NCI-H460 (cell line): Measurements from ENCODE around the gene TP53BP2. TPM values are rescaled to one million over a fixed set of nuclear protein-coding genes. Genes with fewer than 3 reads are reported as not detected.
"Not testable (repeated sequence)": the region's sequence is repeated elsewhere in the genome, so short reads cannot be mapped to it uniquely, and the experiment has no call there.

ENCODE experiments used
- DNase-seq: peaks from one replicate; pipeline ENCODE4 v3.0.0-alpha.2; 2016; ENCODE audit warnings: low read depth; ENCODE audit errors: extremely low read depth
- total RNA-seq: library from RNA; depleted of rRNA; stranded (reverse); fragments of >200 nt; shearing (Covaris generic); gene quantifications from 2 replicates; pipeline ENCODE4 v1.2.3, GENCODE V29; 2014

TP53BP2 gene
- total RNA-seq, 1 experiment from 2014 or later = 27.0 TPM

- no peak for DNase-seq
Measured at GRCh38 chr1:223750730-223751570, 94.8 kb downstream of the TP53BP2 start.

- peak; percentile 49 for DNase-seq
Measured at GRCh38 chr1:223748773-223749733, 96.7 kb downstream of the TP53BP2 start.

DNA sequence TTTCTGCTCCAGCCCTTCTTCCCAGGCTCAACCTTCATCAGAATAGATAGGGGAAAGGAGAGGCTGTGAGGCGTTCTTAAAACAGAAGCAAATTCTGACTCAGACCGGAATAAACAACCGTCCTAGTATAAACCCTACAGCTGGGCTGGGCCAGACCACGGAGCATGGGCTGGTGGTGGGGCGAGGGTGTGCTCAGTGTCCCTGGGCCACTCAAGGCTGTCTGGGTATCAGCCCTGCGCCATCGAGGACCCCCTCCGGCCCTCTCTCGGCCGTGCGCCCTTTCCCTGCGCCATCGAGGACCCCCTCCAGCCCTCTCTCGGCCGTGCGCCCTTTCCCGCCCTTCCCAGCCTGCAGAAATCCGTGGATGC is 97.4 kb downstream of the TP53BP2 start:
- no peak for DNase-seq

DNA sequence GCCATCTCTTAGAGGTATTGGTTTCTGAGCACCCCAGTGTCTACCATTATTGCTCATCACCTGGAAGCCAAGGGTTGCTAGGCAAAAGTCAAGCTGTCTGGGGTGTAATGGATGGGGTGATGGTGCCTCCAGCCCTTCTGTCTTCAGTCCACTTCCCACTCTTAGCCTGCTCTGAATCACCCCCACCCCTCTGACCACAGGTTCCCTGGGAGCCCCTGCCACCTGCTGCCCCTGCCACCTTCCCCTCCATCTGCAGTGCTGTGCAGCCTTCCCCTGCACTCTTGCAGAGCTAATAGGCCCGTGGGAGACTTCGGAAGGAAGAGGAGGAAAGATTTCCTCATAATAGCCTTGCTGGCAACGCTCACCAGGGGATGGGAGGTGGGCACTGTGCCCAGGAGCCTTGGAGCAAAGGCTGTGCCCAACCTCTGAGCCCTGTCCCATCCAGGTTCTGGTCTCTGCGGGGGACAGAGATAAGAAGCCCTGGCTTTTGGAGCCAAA is 97.9 kb downstream of the TP53BP2 start:
- DNase-seq = no peak

DNA sequence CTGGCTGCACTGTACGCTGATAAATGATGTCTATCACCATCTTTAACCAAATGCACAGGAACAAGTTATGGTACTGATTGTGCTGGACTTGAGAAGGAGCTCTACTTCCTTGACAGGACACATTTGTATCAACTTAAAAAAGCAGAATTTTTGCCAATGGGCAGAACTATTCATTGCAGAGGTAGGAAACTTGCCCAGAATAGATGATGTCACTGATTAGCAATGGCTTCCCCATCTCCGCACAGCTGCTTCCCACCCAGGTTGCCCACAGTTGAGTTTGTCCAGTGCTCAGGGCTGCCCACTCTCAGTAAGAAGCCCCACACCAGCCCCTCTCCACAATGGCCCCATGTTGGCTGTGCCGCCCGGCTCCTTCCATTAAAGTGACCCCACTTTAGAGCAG is 100.0 kb downstream of the TP53BP2 start:
- no peak for DNase-seq

DNA sequence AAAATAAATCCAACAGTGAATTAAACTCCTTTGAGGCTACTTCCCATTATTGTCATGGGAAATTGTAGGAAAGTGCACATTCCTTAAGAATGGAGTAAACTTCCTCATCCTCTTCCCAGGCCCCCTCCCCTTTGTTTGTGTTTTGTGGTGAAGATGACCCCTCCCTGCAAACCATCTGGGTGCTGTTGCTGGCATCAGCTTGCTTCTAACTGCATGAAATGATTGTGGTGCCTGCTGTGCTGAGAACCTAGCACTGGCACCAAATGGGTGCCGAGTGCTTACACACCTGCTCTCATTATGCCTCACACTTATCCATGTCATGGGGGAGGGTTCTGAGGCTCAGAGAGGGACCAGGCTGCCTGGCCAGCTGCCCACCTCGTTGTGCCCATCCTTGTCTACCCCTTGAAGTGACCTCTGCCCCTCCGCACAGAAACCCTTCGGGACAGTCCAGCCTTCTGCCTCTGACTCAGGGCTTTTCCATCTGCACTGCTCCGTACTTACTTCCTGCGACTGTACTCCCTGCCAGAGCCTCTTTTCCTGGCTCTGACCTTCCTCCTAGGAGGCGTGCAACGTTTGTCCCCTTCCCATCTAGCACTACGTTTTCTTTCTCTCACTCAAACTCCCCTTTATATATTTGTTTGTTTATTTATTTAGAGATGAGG is 102.8 kb downstream of the TP53BP2 start:
- no peak for DNase-seq

DNA sequence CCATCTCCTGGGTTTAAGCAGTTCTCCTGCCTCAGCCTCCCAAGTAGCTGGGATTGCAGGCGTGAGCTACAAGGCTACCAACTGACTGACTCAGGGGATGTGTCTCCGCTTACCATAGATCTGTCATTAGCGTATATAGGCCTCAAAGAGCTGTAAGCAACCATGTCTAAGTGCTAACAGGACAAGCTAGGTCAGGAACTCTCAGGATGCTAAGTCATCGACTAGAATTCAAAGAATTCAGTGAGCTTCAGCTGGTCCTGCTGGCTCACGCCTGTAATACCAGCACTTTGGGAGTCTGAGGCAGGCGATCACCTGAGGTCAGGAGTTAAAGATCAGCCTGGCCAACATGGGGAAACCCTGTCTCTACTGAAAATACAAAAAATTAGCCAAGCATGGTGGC is 103.9 kb downstream of the TP53BP2 start:
- no peak for DNase-seq

DNA sequence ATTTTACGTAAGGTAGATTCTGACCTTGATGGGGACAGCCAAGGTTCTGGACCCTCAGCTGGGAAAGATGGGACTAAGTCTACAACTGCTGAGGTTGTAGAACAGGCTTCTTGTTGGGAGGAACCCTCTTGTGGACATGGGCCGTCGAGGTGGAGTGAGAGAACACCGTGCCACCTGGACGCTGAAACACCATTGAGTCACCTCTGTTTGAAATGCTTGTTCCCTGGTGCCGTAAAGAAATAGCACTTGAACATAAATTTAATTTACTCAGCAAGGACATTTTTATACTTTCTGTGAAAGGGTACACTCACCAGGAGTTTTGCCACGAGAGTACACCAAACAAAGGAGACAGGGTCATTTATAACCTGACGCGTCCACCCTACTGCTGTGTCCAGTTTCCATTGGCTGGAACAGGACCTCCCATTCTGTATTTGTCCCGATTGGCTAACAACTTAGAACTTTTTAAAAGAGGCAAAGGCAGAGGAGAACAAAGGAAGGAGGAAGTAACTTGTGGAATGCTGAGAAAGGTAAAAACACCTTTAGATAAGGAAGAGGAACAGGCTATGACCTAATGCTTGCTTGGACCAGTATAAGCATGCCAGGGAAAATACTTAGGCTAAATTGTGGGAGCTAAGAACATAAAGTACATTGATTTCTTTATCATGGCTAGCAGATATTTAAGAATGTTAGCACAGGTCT is 105.6 kb downstream of the TP53BP2 start:
- DNase-seq = not testable (repeated sequence)

- DNase-seq = no peak
Measured at GRCh38 chr1:223739366-223740037, 106.2 kb downstream of the TP53BP2 start.

GRCh38 chr1:223738465-223739365 is 107.0 kb downstream of the TP53BP2 start:
- DNase-seq = no peak

DNA sequence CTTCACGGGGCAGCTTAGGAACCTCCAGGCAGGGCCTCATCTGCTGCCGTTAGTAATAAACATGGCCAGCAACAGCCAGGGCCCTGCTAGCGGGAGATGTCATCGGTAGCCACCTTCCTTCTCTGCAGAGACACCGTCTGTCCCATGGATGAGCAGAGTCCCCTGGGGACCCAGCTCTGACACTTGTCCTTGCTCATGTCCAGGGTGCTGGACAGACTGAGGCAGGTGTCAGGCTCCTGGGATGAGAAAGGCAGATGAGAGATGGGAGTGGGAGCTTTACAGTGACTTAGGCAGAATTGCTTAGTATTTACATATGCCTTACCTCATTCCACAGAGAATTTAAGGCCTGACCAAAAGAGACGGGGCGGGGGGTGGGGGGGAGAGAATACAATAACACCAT is 108.4 kb downstream of the TP53BP2 start:
- no peak for DNase-seq

DNA sequence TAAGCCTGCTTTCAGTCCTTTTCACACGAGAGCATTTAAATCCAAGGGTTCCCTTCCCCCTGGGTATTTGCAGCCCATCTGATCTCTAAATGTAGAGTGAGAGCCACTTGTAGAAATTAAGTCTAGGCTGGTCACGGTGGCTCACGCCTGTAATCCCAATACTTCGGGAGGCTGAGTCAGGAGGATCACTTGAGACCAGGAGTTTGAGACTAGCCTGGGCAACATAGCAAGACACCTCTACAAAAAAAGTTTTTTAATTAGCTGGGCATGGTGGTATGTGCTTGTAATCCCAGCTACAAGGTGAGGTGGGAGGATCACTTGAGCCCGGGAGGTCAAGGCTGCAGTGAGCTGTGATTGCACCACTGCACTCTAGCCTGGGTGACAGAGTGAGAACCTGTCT is 109.1 kb downstream of the TP53BP2 start:
- not testable (repeated sequence) for DNase-seq

DNA sequence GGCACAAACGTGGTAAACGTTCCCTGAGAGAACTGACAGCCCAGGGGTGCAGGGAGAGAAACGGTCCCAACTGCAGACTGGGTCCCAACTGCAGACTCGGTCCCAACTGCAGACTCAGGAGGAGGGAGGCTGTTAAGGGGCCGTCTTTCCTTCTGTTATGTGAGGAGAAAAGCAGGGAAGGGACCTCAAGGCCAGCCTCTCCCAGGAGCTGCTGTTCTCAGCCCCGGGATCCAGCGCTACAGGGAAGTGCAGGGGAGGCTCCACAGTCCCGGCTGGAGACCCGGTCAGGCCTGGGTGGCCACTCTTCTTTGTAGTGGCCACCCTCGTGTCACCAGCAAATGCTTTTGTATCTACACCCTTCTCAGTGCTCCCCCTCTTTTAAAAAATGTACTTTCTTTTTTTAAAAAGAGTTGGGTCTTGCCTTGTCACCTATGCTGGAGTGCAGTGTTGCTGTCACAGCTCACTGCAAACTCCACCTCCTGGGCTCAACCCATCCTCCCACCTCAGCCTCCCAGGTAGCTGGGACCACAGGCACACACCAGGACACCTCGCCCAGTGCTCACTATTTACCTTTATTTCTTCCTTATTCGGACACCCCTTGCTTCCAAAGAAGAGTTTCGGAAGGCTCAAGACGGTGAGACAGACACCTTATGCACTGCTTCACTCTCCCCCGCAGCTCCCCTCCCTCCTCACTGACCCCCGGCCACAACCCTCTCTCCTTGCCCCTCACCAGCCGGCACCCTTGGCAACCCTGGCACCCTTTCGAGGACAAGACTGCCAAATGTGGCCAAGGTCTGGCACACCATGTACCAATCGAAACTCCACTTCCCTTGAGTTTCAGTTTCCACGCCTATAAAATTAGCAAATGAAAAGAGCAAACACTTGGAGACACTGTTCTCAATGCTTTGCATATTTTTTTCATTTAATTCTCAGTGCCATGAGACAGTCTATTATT is 111.6 kb downstream of the TP53BP2 start:
- no peak for DNase-seq

DNA sequence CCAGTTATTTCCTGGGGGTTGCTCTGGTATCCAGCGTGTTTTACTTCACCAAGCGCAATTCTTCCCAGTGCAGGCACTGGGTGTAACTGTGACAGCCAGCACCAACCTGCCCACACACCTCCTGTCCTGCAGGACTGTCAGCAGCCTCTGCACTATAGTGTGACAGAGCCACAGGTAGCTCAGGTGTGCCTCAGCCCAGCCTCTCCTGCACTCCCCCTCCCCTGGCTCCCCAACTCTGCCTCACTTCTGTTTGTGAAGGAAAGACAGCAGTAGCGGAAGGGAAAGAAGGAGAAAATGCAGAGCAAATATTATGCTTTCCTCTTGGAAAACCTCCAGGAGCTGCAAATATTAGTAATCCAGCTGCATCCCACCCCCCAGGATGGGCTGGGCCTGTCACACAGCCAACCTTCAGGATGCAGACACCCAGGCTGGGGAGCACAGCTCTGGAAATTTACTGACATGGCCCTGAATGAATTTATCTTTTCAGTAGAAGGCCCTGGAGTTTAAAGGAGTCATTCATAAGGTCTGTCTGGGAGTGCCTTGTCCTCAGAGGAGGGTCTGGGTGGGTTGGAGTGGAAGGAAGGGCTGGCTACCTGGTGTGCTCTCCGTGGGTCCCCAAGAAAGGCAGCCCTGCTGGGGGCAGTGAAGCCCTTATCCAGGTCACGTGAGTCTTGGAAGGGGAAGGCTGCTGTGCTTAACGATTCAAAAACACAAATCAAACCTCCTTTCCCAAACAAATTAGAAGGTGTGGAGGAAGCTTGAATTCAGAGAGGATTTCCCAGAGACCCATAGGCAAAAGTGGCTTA is 112.6 kb downstream of the TP53BP2 start:
- no peak for DNase-seq

GRCh38 chr1:223731133-223731770 is 114.5 kb downstream of the TP53BP2 start:
- no peak for DNase-seq

DNA sequence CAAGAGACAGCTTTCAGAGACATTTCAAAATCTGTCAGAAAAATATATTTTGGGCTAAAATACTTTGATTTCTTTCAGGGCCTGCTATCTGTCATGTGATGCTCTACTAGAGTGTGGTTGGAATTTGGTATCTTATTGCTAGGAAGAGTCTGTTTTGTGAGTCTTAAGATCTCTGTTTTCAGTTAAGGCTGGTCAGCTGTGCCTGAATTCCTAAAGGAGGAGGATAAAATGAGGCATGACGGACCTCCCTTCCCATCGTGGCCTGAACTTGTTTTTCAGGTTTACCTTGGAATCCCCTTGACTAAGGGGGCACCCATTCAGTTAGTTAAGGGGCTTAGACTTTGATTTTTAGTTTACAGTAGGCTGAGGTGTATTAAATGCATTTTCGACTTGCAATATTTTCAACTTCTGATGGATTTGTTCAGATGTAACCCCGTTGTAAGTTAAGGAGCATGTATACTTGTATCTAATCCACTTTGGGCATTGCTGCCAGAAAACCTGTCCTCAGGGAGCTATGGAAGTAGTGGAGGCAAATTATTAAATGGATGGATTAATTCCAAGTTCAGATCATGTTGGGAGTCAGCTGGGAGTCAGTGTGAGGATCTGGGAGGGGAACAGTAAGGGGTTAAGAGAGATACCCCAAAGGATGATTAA is 115.1 kb downstream of the TP53BP2 start:
- DNase-seq = no peak
